Measurements from ENCODE around the gene KRT35.

KRT35 gene

DNA sequence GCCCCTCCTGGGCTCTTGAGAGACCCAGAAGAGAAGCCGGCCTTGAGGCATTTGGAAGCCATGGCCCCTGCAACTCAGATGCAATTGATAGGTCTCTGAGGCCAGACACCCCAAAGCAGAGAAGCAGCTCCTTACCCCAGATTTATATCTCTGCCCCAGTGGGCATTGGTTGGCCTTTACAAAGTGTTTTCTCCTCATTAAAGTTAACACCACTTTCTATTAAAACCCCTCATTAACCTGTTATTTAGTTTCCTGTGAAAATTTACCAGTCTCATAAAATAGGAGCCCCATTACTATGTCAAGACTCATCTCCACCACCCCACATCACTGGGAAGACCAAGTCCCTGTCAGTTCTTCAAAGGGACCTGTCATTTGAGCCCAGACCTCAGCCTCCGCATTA lies at the start of gene KRT35:
KRT35 (minus strand) TSS at position 116 of the 400 bp plus-strand sequence; CDS start at position 62, 54 bp downstream.
- TF ChIP-seq GATA3 (IDR thresholded peaks at IDR 0.05; ENCODE audit: low read depth, low read length) (no peak), GATA2 (IDR thresholded peaks at IDR 0.05; ENCODE audit: low read depth, low read length) (no peak)

- peak; percentile 100 for TF ChIP-seq GATA2 (IDR thresholded peaks at IDR 0.05; ENCODE audit: low read depth, low read length)
- peak; percentile 100 for TF ChIP-seq GATA3 (IDR thresholded peaks at IDR 0.05; ENCODE audit: low read depth, low read length)
Measured at GRCh38 chr17:41530062-41531048, 49.4 kb upstream of the KRT35 start.

DNA sequence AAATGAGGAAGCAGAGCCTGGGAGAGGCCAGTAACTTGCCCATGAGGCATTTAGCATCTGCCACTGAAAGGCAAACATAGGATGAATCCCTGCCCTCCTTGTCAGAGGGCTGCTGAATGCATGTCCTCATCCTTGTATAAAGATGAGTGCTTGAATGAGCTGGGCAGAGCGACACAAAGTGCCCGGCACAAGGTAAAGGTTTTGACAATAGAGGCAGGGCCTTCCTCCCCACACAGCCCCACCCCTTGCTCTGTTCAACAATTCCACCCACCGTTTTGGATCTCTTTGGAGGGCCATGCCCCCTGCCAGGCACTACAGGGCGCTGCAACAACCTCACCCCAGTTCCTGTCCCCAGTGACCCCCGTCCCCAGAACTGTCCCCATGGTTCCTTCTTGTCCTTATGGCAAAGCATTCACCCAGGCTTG lies 48.6 kb upstream of the KRT35 start:
- no peak for TF ChIP-seq GATA3 (IDR thresholded peaks at IDR 0.05; ENCODE audit: low read depth, low read length)
- no peak for TF ChIP-seq GATA2 (IDR thresholded peaks at IDR 0.05; ENCODE audit: low read depth, low read length)

- TF ChIP-seq GATA3 (IDR thresholded peaks at IDR 0.05; ENCODE audit: low read depth, low read length) (no peak), GATA2 (IDR thresholded peaks at IDR 0.05; ENCODE audit: low read depth, low read length) (no peak)
Measured at GRCh38 chr17:41528959-41529353, 48.0 kb upstream of the KRT35 start.

DNA sequence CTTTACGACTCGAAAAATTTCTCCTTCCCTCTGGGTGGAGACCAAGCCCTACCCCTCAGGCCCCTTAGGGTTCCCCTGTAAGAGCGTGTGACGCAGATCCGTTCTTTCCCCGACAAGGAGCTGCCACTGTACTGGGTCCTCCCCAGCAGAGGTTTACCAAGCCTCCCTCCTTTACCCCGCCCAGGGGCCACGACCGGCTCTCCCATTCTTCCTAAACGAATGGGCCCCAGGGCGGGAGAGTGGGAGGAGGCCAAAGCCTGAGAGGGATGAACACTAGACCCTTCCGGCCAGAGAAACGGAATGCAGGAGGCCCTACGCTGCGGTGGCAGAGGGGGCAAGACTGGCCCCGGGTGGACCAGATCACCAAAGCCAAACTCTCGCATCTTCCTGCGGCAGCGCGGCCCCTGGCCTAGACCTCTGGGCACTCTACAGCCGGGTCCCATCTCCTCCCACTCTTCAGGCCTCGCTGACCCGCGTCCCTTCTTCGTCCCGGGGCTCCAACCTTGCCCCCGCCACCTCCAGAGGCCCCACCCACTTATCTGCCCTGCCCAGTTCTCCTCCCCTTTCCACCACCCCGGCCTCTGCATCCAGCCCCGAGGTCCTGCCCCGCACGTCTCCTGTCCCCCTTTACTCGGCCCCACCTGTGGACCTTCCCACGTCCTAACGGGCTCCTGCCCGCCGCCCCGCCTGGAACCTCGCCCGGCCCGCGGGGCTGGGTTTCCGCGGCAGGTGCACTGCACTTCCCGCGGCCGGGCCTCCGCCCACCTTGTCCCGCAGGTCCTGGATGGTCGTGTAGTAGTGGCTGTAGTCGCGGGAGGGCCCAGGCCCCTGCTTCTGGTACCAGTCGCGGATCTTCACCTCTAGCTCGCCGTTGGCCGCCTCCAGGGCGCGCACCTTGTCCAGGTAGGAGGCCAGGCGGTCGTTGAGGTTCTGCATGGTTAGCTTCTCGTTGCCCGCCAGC lies 46.4 kb upstream of the KRT35 start:
- TF ChIP-seq GATA3 (IDR thresholded peaks at IDR 0.05; ENCODE audit: low read depth, low read length) (no peak), GATA2 (IDR thresholded peaks at IDR 0.05; ENCODE audit: low read depth, low read length) (no peak)

- TF ChIP-seq GATA2 (IDR thresholded peaks at IDR 0.05; ENCODE audit: low read depth, low read length) (no peak), GATA3 (IDR thresholded peaks at IDR 0.05; ENCODE audit: low read depth, low read length) (no peak)
Measured at GRCh38 chr17:41524261-41524660, 43.3 kb upstream of the KRT35 start.

GRCh38 chr17:41523787-41524186 lies 42.8 kb upstream of the KRT35 start:
- TF ChIP-seq GATA2 (IDR thresholded peaks at IDR 0.05; ENCODE audit: low read depth, low read length): peak; percentile 100
- peak; percentile 95; the same call in 1 of the 2 replicates for TF ChIP-seq GATA3 (IDR thresholded peaks at IDR 0.05; ENCODE audit: low read depth, low read length)

DNA sequence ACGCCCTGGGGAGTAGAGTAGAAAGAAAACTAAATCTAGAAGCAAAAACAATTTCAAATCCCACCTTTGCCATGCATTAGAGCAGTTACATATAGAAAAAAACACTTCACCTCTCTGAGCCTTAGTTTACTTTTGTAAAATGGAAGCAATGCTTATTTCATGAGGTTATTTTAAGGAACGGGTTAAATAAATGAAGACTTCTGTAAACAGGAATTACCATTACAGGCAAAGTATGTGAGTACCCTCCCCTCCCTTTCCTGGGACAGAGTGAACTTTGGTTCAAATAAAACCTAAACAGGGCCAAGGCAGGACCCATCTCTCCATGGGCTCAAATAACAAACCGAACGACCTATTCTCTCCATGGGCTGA lies 42.3 kb upstream of the KRT35 start:
- no peak for TF ChIP-seq GATA3 (IDR thresholded peaks at IDR 0.05; ENCODE audit: low read depth, low read length)
- no peak for TF ChIP-seq GATA2 (IDR thresholded peaks at IDR 0.05; ENCODE audit: low read depth, low read length)

DNA sequence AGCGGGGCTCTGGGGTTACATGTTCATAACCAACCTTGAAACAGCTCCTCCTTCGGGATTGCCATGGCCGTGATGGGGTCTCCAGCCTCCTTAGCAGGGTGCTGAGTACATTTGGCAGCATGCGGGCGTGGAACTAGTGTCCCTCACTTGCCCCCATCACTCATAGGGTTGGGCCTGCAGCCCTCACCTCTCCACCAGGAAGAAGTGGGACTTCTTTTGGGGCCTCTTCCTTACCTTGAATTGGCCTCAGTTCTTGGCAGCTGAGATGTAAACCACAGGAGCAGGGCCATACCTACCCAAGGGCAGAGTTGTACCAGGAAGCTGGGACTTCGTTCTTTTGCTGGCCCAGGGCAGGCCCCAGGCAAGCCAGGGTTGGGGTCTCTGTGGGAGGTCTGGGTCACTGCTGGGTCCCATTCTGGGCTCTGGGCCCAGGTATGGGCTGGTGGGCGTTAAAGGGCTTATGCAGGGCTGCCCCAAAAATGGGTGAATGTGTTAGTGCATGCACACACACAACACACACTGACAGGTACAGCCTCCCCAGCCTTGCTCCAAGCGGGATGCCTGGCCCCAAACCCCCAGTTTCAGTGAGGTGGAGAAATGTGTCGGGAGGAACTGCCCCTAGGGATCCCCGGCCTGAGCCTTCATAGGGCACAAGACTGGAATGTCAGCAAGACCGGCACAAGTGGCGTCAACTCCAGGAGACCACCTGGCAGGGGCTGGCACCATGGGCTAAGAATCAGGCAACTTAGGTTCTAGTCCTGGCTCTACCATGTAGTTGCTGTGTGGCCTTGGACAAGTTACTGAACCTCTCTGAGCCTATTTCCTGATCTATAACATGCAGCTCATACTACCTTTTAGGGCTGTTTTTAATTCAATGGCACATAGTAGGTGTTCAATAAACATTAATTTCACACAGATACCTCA lies 41.6 kb upstream of the KRT35 start:
- TF ChIP-seq GATA3 (IDR thresholded peaks at IDR 0.05; ENCODE audit: low read depth, low read length) (no peak), GATA2 (IDR thresholded peaks at IDR 0.05; ENCODE audit: low read depth, low read length) (no peak)

- TF ChIP-seq GATA2 (IDR thresholded peaks at IDR 0.05; ENCODE audit: low read depth, low read length) (no peak), GATA3 (IDR thresholded peaks at IDR 0.05; ENCODE audit: low read depth, low read length) (no peak)
Measured at GRCh38 chr17:41521574-41522261, 40.8 kb upstream of the KRT35 start.

DNA sequence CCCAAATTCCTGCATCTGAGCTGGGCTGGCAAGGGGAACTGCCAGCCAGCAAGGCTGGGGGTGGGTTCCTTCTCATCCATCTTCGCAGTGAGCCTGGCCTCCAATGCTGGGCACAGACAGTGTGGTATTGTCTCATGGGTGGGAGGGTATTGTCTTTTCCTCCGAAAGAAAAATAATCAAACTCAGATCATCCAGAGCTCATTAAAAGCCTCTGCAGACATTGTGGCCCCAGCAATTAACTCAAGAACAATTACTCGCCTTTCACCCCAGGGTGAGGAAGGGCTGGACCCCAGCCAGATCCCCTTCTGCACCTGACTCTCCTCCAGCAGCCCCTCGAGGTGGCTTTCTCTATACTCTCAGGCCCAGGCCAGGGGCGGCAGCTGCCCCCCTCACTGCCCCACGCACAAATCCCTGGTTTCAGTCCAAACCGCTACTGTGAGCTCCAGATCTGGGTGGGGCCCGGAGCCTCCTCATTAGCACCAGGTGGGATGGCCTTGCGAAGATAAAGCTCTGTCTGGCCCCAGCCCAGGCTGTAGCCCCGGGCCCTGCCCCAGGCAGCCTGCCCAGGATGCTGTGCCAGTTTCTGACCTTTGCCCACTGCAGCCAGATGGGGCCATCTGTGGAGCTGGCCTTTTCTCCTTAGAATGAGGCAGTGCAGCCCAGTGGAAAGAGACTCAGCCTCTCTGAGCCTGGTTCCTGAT lies 40.0 kb upstream of the KRT35 start:
- TF ChIP-seq GATA3 (IDR thresholded peaks at IDR 0.05; ENCODE audit: low read depth, low read length): no peak
- TF ChIP-seq GATA2 (IDR thresholded peaks at IDR 0.05; ENCODE audit: low read depth, low read length): peak; percentile 67

Measured in SH-SY5Y (cell line).